Stimulated activated naive CD4-positive, alpha-beta T cell treated with Interleukin-2 at 50 U/mL for 16 hours (primary cell): ENCODE measurements around the gene CSN2.
"Not testable (repeated sequence)": the region's sequence is repeated elsewhere in the genome, so short reads cannot be mapped to it uniquely, and the experiment has no call there.

ENCODE experiments used
- DNase-seq: peaks from one replicate; lab custom pipeline; 2025; lab: John Stamatoyannopoulos, UW

CSN2 gene, protein sequence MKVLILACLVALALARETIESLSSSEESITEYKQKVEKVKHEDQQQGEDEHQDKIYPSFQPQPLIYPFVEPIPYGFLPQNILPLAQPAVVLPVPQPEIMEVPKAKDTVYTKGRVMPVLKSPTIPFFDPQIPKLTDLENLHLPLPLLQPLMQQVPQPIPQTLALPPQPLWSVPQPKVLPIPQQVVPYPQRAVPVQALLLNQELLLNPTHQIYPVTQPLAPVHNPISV

DNA sequence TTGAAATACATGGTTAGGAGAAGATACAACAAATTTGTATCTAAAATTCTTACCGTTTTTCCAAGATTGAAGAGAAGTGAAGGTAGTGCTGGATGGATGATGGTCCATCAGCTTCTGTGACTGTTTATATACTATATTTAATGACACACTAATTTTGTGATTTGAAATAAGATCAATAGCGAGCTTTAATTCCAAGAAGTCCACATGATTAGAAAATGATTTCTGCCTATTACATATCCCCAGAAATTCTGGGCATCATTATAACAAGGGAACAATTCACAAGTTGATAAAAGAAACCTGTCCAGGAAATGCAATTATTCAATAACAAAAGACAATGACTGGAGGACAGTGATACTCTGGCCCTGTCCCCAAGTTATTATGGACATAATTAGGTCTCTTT is at the start of gene CSN2:
CSN2 (minus strand) TSS at position 101 of the 400 bp plus-strand sequence. CDS start 4,733 bp downstream, outside the sequence.
- DNase-seq, result no peak

DNA sequence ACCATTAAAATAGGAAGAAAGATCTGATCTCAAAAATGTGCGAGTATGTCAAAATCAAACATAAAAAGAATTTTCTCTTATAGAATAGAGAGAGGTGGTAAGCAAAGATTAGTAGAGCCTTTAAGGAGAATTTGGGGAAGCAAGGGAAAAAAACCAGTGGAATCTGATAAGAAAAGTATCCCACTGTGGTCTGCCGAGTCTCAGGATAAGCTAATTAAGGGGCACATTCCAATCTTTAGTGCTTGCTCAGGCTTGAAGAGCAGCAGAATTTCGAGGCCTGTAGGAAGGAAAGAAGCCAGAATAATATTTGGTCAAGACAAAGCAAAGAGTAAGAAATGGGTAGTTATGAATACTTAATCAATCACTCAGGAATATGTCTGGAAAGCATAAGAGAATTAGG is 43.2 kb upstream of the CSN2 start:
- DNase-seq, result no peak

DNA sequence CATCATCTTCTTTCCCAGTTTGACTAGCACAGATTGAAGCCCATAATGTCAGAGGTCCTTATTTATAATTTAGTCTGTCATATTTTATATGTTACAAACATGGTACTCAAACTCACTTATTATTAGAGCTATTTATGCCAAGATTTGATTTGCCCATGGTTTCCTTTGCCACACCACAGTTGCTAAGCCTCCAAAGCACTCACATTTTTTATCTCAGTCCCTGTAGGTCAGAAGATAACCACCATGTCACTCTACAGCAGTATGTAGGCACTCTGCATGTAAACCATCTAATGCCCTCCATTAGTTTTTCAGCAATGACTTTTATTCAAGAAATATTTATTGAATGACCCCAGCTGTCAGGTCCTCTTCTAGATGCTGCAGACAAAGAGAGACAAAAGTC is 37.0 kb upstream of the CSN2 start:
- DNase-seq, result no peak

DNA sequence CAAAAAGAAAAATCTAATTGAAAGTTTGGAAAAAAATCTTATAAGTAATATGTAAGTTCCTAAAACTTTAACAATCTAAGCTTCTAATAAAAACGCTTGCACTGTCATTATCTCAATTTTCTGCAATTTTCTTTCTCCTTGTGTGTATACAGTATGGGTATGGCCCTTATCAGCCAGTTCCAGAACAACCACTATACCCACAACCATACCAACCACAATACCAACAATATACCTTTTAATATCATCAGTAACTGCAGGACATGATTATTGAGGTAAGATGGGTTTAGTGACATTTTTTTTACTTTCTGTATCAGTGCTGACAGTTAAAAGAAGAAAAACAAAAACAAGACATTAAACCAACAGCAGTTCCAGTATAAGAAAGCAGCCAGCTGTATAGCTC is 35.2 kb upstream of the CSN2 start:
- DNase-seq, result no peak

DNA sequence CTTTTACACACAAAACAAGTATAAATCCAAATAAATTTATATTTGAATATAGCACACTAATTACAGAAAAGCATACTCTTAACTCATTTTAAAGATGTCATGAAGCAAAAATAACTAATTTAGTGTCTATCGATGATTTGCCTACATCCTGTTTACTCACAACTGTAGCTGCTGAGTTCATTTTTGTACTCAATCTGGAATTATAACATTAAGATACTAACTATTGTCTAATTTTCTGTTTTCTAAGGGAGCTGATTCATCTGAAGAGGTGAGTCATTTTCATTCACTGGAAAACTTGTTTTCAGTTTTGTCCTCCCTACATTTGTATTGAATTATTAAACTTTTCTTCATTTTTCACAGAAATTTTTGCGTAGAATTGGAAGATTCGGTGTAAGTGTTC is 33.9 kb upstream of the CSN2 start:
- DNase-seq, result no peak

DNA sequence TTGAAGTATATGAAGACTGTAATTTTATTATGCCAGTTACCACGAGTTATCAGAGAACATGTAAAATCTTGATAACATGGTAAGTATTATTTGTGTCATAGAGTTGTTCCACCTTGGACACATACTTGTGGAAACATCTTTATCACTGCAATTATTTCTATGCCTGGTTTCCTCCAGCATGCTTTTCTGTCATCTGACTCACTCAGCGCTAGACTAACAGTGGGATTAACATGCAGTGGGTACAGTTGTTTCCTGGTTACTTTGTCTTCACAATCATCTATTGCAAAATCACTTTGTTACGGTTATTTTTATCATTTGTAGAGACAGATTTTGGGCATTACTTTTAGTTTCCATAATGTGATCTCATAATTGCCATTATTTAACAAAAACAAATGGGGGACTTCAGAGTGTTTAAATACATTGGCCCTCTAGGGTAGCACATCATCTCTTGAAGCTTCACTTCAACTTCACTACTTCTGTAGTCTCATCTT is 30.0 kb upstream of the CSN2 start, which contains the start of gene STATH:
STATH (plus strand) TSS at position 441 of the 491 bp plus-strand sequence. CDS start 2,472 bp downstream, outside the sequence.
- no peak for DNase-seq

DNA sequence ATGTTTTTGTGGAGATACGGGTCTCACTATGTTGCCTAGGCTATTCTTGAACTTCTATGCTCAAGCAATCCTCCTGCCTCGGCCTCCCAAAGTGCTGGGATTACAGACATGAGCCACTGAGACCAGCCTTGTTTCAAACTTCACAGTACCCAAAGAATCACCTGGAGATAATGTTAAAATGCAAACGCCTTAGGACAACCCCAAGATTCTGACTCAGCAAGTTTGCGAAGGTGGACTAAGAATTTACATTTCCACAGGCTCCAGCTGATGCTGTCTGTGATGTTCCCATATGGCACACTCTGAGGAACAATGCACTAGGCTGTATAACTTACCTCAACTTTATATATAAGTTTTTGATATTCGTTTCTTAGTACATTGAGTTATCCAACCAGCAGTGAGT is 29.3 kb upstream of the CSN2 start:
- DNase-seq, result no peak

DNA sequence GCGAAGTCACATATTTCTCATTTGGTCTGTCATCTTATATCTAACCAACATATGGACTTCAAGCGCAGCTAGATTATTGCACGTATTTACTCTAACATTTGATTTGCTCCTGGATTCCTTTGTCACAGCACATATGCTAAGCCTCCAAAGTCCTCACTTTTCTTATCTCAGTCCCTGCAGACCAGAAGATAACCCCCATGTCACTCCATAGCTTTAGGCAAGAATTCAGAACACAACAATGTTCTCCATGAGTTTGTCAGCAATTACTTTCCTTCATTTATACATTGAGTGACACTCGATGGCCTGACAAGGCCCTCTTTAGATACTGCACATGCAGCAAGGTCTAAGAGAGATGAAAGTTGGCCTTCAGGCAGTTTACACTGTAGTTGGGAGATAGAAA is 25.5 kb upstream of the CSN2 start:
- no peak for DNase-seq

DNA sequence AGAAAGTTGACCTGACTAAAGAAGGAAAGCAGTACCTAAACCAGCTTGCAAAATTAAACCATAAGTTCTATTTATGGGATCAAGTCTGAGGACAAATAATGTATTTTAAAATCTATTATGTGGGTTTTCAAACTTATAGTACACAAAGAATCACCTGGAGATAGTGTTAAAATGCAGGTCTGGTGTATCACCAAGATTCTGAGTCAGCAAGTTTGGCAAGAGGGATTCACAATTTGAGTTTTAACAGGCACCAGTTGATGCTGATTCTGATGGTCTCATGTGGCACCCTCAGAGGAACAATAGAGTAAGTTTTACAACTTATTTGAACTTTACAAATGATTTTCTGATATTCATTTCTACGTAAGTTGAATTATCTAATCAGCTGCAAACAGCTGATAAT is 21.1 kb upstream of the CSN2 start:
- DNase-seq, result no peak

DNA sequence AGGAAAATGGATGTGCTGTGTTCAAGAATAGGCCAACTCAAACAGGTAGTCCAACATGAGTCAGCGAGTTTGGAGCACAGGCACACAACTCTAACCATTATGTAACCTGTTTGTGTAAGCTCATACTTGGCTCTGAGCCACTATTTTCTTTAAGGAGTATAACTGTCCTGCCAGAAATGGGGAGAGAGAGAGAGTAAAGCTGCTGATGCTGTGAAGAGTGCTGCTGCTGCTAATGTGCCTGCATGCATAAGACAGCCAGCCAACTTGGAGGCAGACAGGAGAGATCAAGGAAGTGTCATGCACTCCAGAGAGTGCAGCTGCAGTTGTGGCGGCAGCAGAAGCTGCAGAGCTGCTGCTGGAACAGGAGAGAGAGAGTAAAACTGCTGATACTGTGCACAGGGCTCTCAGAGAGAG is 18.5 kb upstream of the CSN2 start:
- no peak for DNase-seq

DNA sequence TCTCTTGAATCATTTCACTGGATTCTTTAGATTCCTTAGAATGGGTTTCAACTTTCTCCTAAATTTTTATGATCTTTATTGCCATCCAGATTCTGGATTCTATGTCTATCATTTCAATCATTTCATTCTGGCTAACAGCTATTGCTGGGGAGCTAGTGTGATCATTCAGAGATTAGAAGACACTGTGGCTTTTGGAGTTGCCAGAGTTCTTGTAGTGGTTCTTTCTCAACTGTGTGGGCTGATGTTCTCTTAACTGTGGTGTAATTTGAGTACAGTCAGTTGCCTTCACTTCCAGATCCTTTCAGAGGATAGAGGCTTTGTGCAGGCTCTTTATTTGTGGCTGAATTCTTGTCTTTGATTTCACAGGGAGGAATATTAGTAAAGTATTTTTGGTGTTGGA is 12.1 kb upstream of the CSN2 start:
- DNase-seq, result no peak

DNA sequence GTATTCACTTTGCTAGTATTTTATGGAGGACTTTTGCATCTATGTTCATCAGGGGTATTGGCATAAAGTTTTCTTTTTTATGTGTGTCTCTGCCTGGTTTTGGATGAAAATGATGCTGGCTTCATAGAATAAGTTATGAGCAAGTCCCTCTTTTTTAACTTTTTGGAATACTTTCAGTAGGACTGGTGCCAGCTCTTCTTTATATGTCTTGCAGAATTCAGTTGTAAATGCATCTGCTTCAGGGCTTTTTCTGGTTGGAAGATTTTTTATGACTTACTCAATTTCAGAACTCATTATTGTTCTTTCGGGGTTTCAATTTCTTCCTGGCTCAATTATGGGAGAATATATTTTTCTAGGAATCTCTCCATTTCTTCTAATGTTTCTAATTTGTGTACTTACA is 9.1 kb upstream of the CSN2 start:
- DNase-seq, result no peak

DNA sequence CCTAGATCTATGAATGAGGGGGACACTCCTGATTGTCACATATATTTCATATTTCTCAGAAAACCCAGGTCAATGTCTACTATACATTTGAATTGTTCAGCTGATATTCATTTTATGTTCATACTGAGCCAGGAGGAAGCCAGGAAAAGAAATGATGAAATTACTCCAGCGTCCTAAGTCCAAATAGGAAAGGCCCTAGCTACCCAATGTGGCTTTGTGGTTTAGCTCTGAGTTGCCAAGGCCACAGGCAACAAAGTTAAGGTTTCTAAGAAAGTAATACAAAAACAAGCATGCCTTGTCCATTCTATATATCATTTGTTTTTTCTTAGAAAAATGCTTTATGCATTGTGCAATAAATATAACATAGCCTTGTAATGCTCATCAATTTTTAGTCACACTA is 4.5 kb upstream of the CSN2 start:
- DNase-seq, result no peak

DNA sequence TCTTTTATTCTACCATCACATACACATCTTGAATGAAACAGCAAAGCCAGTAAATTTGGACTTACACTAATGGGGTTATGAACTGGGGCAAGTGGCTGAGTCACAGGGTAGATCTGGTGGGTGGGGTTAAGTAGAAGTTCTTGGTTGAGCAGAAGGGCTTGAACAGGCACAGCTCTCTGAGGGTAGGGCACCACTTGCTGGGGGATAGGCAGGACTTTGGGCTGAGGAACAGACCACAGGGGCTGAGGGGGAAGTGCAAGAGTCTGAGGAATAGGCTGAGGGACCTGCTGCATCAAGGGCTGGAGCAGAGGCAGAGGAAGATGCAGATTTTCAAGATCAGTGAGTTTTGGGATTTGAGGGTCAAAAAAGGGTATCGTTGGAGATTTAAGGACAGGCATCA is 8.3 kb downstream of the CSN2 start:
- no peak for DNase-seq

DNA sequence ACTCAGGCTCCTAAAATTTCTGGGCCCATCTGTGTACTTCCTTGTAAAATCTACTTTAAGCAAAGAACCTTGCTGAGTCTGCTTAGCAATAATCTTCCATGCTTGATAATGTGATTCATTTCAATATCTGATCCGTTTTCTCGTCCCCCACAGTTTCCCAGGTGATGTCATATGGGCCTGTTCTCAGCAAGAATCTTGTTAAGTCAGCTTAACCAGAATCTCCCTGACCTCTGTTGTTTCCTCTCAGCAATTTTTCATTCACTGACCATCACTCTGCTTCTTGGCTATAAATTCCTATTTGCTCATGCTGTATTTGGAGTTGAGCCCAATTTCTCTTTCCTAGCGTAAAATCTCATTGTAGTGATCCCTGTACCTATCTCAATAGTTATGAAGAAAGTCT is 13.9 kb downstream of the CSN2 start:
- no peak for DNase-seq

DNA sequence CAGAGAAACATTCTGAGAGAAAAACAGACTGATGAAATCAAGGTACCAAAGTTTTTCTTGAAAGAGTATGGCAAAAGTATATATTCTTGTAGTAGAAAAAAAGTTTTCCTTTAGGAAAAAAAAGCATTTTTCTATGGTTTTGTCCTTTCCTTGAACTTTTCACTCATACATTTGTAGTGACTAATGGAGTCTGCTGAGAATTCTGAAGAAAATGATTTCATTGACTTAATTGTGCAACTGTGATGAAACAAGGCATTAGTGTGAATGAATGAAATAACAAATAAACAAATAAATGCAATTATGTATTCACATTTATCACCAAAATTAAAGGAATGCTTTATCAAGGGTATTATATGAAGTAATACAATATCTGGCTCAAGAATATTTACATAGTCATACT is 29.0 kb downstream of the CSN2 start:
- DNase-seq, result no peak

DNA sequence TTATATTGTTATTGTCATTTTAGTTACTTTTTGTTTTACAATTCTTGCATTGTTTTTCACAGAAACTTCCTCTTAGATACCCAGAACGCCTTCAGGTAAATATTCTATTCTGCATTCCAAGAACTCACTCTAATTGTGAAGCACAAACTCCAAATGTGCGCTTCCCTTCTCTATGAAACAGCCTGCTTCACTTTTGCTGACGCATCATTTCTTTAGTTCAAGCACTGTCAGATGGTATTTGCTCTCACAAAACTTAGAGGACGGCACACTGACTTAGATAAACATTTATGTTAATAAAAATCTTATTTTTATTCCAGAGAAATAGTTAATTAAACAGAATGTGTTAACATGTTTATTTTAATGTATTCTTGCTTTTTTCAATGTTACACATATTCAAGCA is 31.4 kb downstream of the CSN2 start:
- no peak for DNase-seq

DNA sequence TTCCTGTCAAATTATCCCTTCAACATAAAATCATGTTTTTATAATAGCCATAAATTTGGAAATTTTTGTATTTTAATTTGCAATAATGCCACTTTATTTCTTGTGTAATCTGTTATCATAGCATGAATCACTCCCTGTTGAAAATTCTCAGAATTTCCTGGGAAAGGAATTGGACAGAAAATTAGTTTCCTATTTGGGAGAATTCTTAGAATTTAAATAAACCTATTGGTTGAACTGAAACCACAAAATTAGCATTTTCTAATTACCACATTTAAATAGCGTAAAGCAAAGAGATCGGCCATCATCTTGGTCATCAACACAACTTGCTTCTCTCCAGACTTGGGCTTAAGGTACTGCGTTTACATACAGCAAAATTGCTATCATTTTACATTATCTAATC is 34.8 kb downstream of the CSN2 start, which contains the start of gene CSN1S1:
CSN1S1 (plus strand) TSS at position 301 of the 400 bp plus-strand sequence. CDS start 1,488 bp downstream, outside the sequence.
- no peak for DNase-seq

DNA sequence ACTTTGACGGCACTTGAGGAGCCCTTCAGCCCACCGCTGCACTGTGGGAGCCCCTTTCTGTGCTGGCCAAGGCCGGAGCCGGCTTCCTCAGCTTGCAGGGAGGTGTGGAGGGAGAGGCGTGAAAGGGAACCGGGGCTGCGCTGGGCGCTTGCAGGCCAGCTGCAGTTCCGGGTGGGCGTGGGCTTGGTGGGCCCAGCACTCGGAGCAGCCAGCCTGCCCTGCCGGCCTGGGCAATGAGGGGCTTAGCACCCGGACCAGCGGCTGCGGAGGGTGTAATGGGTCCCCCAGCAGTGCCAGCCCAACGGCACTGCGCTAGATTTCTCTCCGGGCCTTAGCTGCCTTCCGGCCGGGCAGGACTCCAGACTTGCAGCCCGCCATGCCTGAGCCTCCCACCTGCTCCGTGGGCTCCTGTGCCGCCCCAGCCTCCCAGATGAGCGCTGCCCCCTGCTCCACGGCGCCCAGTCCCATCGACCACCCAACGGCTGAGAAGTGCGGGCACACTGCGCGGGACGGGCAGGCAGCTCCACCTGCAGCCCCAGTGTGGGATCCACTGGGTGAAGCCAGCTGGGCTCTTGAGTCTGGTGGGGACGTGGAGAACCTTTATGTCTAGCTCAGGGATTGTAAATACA is 41.6 kb downstream of the CSN2 start:
- not testable (repeated sequence) for DNase-seq

DNA sequence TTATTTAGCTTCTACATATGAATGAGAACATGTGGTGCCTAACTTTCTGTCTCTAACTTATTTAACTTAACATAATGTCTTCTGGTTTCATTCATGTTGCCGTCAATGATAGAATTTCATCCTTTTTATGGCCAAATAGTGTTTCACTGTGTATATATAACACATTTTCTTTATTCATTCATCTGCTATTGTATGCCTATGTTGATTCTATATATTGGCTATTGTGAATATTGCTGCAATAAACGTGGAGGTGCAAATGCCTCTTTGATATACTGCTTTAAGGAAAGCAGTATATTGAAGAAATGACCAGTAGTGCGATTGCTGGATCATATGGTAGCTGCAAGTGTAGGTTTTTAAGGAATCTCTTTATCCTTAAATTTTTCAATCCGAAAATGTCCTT is 44.7 kb downstream of the CSN2 start:
- no peak for DNase-seq

DNA sequence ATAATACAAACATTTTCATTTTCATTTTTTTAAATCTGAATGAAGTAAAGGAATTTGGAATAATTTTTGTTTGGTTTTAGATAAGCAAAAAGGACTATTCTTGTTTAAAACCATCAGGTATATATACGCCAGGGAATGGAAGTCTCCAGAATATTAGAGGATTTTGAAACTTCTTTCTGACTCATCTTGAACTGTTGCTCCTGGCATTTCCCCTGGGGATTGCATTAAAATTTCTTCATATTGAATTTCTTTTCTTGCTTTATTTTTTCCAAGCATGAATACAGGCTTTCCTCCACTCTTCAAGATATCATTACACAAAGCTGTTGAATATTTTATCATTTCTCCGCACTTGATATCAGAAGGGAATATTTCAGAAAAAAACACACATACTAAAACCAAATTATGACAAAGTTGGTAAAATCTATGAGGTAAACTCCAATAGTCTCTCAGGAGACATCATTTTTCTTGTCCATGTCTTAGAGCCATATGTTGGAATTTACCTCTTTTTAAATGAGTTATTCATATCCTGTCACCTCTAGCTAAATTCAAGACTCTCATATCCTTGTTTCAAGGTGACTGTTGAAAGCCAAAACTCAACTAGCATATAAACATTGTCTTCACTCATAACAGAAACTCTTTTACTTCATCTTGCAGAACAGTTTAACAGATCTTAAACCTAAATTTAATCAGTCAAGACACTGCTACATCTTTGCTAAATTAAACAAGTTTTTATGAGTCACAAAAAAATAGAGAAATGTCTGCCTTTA is 55.3 kb downstream of the CSN2 start:
- no peak for DNase-seq

DNA sequence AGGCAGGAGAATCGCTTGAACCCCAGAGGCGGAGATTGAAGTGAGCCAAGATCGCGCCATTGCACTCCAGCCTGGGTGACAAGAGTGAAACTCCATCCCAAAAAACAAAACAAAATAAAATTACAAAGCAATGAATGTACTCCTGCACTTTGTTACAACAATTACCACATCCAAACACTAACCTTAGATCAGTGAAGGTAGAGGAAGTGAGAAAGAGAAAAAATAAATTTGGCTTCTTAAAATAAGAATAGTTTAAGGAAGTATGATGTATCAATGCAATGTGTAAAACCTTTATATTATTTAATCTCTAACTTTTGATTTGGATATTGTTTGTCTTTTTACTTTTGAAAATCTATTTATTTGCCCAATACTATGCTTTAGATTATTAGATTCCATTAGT is 56.3 kb downstream of the CSN2 start:
- DNase-seq, result no peak

DNA sequence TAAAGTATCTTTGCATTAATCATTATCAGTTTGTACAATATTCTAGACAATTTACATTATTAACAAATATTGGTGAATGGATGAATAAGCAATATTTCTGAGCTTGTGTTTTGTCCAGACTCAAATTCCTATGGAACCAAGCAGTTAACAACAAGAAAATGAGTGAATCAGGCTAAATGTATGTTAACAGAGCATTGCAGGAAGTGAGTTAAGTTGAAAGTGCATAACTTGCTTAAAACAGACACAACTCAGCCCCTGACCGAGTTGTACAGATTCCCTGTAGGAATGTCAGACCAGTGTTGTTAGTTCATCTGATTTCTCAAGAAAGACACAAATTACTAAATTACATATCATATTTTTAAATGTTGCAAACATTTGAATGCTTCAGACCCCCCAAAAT is 58.4 kb downstream of the CSN2 start:
- DNase-seq, result no peak
